Fibroblast of lung (primary cell): ENCODE data around the gene NUFIP2. TPM values are rescaled to one million over a fixed set of nuclear protein-coding genes. Genes with fewer than 3 reads are reported as not detected.
"Not testable (repeated sequence)": the region's sequence is repeated elsewhere in the genome, so short reads cannot be mapped to it uniquely, and the experiment has no call there.

Source experiments
- DNase-seq, 2 donors: peaks; one replicate each; pipeline versions ENCODE4 v3.0.0 to v3.0.0-alpha.2; 2010; ENCODE audit warnings: low read depth in 2 of 2
- H2AFZ ChIP-seq: 2 replicates; pipeline ENCODE4 v1.5.1; 2012; ENCODE audit warnings: low read length, control low read depth, inconsistent platforms
- H3K27ac ChIP-seq: 2 replicates; pipeline ENCODE4 v1.5.1; 2011; ENCODE audit warnings: low read length, control low read depth; ENCODE audit not compliant: insufficient read depth
- H3K27me3 ChIP-seq: 2 replicates; pipeline ENCODE4 v1.5.1; 2011; ENCODE audit warnings: mild to moderate bottlenecking, low read length; ENCODE audit not compliant: control insufficient read depth, insufficient read depth
- H3K36me3 ChIP-seq: 2 replicates; pipeline ENCODE4 v1.5.1; 2011; ENCODE audit warnings: low read length; ENCODE audit not compliant: control insufficient read depth, insufficient read depth
- H3K4me1 ChIP-seq: 2 replicates; pipeline ENCODE4 v1.5.1; 2011; ENCODE audit warnings: low read length; ENCODE audit not compliant: control insufficient read depth, insufficient read depth; ENCODE audit errors: extremely low read depth
- H3K4me2 ChIP-seq: 2 replicates; pipeline ENCODE4 v1.5.1; 2011; ENCODE audit warnings: low read length, control low read depth; ENCODE audit not compliant: insufficient read depth; ENCODE audit errors: extremely low read depth
- H3K4me3 ChIP-seq, 4 experiments: fragments of 200-600 bp in 1 of 4; sonication (generic) in 1 of 4; replicated peaks in 1 of 4; 2 replicates each; pipeline ENCODE4 v1.5.1; 2011 to 2016; ENCODE audit warnings: low read length in 4 of 4, low read depth in 3 of 4, mild to moderate bottlenecking in 3 of 4, control low read depth in 2 of 4, inconsistent platforms in 1 of 4, mixed read lengths in 1 of 4; ENCODE audit not compliant: insufficient read depth in 1 of 4; ENCODE audit errors: control extremely low read depth in 1 of 4
- H3K79me2 ChIP-seq: 2 replicates; pipeline ENCODE4 v1.5.1; 2012; ENCODE audit warnings: mild to moderate bottlenecking, low read length, inconsistent platforms; ENCODE audit not compliant: control insufficient read depth, insufficient read depth
- H3K9ac ChIP-seq: 2 replicates; pipeline ENCODE4 v1.5.1; 2011; ENCODE audit warnings: mild to moderate bottlenecking, low read length, control low read depth; ENCODE audit not compliant: insufficient read depth
- H3K9me3 ChIP-seq: 2 replicates; pipeline ENCODE4 v1.5.1; 2012; ENCODE audit warnings: low read depth, low read length; ENCODE audit not compliant: control insufficient read depth, insufficient read depth
- H4K20me1 ChIP-seq: 2 replicates; pipeline ENCODE4 v1.5.1; 2011; ENCODE audit warnings: low read length; ENCODE audit not compliant: control insufficient read depth, insufficient read depth; ENCODE audit errors: extremely low read depth
- EZH2 ChIP-seq: IDR thresholded peaks from 2 replicates; pipeline ENCODE4 v1.5.1; 2012; ENCODE audit warnings: low read length, control low read depth, mild to moderate bottlenecking; ENCODE audit errors: missing control alignments
- polyA plus RNA-seq, 2 donors: library from polyadenylated mRNA; depleted of rRNA in 1 of 2; stranded (reverse) in 1 of 2; unstranded in 1 of 2; fragments of >200 nt; gene quantifications; 2 replicates each; pipeline ENCODE4 v1.2.1, GENCODE V29; 2011 to 2012; ENCODE audit warnings: missing spikeins in 1 of 2
- total RNA-seq: library from RNA; depleted of rRNA; stranded (reverse); fragments of >200 nt; gene quantifications from 2 replicates; pipeline ENCODE4 v1.2.1, GENCODE V29; 2014
- TF ChIP-seq, protein P1 (sequence below), 2 donors: IDR thresholded peaks in 1 of 2; conservative IDR thresholded peaks in 1 of 2; 1 replicate in 1 of 2; 2 replicates in 1 of 2; pipeline ENCODE4 v1.5.1; 2011 to 2012; ENCODE audit warnings: low read length in 2 of 2, control low read depth in 1 of 2, inconsistent platforms in 1 of 2, low read depth in 1 of 2, mild to moderate bottlenecking in 1 of 2

Gene NUFIP2
- total and polyA plus RNA-seq, 2 donors (not counting 1 experiment from before 2014, with no cell fraction given): 12.3 to 33.2 TPM

- H3K4me1 ChIP-seq: peaks cover 7% of the 10 kb centered on the region
- TF ChIP-seq, protein P1, sequence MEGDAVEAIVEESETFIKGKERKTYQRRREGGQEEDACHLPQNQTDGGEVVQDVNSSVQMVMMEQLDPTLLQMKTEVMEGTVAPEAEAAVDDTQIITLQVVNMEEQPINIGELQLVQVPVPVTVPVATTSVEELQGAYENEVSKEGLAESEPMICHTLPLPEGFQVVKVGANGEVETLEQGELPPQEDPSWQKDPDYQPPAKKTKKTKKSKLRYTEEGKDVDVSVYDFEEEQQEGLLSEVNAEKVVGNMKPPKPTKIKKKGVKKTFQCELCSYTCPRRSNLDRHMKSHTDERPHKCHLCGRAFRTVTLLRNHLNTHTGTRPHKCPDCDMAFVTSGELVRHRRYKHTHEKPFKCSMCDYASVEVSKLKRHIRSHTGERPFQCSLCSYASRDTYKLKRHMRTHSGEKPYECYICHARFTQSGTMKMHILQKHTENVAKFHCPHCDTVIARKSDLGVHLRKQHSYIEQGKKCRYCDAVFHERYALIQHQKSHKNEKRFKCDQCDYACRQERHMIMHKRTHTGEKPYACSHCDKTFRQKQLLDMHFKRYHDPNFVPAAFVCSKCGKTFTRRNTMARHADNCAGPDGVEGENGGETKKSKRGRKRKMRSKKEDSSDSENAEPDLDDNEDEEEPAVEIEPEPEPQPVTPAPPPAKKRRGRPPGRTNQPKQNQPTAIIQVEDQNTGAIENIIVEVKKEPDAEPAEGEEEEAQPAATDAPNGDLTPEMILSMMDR (conservative IDR thresholded peaks at IDR 0.05 in 1 of 2, IDR thresholded peaks at IDR 0.05 in 1 of 2; ENCODE audit: low read depth in 1 of 2, low read length in 2 of 2): no peak
- no peak for TF ChIP-seq EZH2
- H3K27ac ChIP-seq: no peak overlapping the region
- H4K20me1 ChIP-seq: no peaks in the 10 kb centered on the region
- H3K27me3 ChIP-seq: no peaks in the 10 kb centered on the region
- H2AFZ ChIP-seq: no peak overlapping the region
- H3K36me3 ChIP-seq: no peaks in the 10 kb centered on the region
- no peaks in the 10 kb centered on the region for H3K9me3 ChIP-seq
- H3K79me2 ChIP-seq: no peaks in the 10 kb centered on the region
- no peak overlapping the region for H3K9ac ChIP-seq
- H3K4me3 ChIP-seq: no peak overlapping the region
- no peak overlapping the region for H3K4me2 ChIP-seq
- no peak for DNase-seq
Measured at GRCh38 chr17:29233301-29233700, 60.6 kb downstream of the NUFIP2 start.

DNA sequence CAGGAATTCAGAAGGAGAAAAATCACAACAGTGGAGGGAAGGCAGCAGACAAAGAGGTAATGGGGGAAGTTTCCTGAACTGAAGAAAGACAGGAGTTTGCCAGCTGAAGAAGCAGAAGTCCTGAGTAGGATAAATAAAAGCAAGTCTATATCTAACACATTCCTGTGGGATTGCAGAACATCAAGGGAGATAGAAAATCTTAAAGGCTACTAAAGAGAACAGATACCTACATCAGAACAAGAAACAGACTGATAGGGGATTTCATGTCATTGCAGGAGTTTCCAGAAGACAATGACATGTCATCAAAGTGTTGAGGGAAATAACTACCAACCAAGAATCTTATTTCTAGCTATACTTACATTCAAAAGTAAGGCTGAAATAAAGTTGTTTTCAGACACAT, 68.6 kb downstream of the NUFIP2 start:
- Histone ChIP-seq H3K36me3 (no peaks in the 10 kb centered on the region), H3K27me3 (no peaks in the 10 kb centered on the region), H3K9ac (no peak overlapping the region), H3K4me2 (no peak overlapping the region), H4K20me1 (no peaks in the 10 kb centered on the region), H2AFZ (no peak overlapping the region), H3K79me2 (no peaks in the 10 kb centered on the region), H3K9me3 (no peaks in the 10 kb centered on the region), H3K4me3 (no peak overlapping the region), H3K4me1 (peaks cover 2% of the 10 kb centered on the region), H3K27ac (no peak overlapping the region)
- no peak for TF ChIP-seq EZH2
- DNase-seq: no peak

- H3K9ac ChIP-seq, H3K79me2 ChIP-seq, H3K4me3 ChIP-seq, H3K4me2 ChIP-seq, H3K9me3 ChIP-seq, H3K36me3 ChIP-seq, H3K27ac ChIP-seq, H3K27me3 ChIP-seq, DNase-seq, H2AFZ ChIP-seq, H4K20me1 ChIP-seq, H3K4me1 ChIP-seq: not testable (repeated sequence)
Measured at GRCh38 chr17:29221338-29221737, 72.6 kb downstream of the NUFIP2 start.

DNA sequence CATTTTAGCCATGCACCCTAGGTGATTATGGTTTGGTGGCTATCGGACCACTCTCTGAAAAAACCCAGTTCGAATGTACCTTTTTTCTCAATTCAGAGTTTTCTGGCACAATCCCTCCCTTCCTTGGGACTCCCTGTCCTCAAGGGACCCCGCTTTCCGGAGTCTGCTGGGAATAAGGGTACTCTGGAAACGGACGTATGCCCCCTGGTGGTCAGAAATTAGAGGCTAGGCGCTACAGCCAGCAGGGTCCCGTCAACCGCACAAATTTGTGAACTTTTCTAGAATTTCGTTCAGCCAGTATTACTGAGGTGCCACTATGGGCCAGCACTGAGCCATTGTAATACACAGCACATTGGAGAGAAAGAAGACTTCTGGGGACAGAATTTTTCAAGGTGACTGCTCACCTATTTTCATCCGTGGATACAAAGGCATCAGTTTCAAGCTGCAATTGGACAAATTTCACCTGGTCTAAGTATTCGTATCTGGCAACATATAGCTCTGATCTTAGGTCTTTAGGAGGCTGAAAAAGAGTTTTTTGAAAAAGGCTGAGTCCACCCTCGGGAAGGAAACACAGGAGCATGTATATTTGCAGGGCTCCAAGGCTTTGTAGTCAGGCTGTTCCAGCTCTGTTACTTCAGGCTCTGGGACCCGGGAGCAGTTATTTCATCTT, 74.4 kb downstream of the NUFIP2 start:
- Histone ChIP-seq H3K4me3 (no peak overlapping the region), H3K27me3 (no peaks in the 10 kb centered on the region), H4K20me1 (no peaks in the 10 kb centered on the region), H3K79me2 (no peaks in the 10 kb centered on the region), H3K9ac (no peak overlapping the region), H3K36me3 (no peaks in the 10 kb centered on the region), H3K9me3 (no peaks in the 10 kb centered on the region), H2AFZ (peak overlapping the region; percentile 13), H3K27ac (no peak overlapping the region), H3K4me2 (peak overlapping the region; percentile 13), H3K4me1 (no peaks in the 10 kb centered on the region)
- TF ChIP-seq, protein P1 (conservative IDR thresholded peaks at IDR 0.05 in 1 of 2, IDR thresholded peaks at IDR 0.05 in 1 of 2; ENCODE audit: low read depth in 1 of 2, low read length in 2 of 2): peak; percentile 86 to 93
- TF ChIP-seq EZH2: no peak
- DNase-seq: peak; percentile 70 to 89
